ENCODE results near the gene IDI2. TPM values are rescaled to one million over a fixed set of nuclear protein-coding genes. Genes with fewer than 3 reads are reported as not detected.
"Not testable (repeated sequence)": the region's sequence is repeated elsewhere in the genome, so short reads cannot be mapped to it uniquely, and the experiment has no call there.

IDI2 gene
- total RNA-seq, 2 donors from 2014 or later = 0.26 TPM; not detected in 1

DNA sequence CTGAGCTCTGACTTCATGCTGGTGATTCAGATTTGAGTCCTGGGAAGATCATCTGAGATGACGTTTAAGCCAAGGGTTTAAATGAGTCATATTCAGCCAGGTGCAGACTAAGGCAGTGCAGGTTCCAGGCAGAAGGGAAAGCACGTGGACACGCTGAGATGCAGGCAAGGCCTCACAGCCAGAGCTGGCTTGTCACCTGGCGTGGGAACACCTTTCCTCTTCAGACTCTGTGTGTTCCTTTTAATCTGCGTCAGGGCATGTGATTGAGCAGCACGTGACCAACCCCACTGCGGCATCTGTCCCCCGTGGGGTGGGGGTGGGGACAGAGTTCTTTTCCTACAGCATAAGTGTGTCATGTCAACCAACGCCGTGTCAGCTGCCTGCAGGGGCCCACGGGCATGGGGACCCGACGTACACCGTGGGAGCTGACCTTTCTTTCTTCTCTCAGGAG, 10.7 kb upstream of the IDI2 start:
- Mint-ChIP-seq H3K27ac (peak overlapping the region; percentile 64), H3K27me3 (no peaks in the 10 kb centered on the region), H3K4me1 (no peaks in the 10 kb centered on the region), H3K9me3 (no peaks in the 10 kb centered on the region), H3K4me3 (peak overlapping the region; percentile 53), H3K36me3 (ENCODE audit: low read depth) (peaks cover 47% of the 10 kb centered on the region)
- ATAC-seq (replicated peaks) = peak; percentile 99

DNA sequence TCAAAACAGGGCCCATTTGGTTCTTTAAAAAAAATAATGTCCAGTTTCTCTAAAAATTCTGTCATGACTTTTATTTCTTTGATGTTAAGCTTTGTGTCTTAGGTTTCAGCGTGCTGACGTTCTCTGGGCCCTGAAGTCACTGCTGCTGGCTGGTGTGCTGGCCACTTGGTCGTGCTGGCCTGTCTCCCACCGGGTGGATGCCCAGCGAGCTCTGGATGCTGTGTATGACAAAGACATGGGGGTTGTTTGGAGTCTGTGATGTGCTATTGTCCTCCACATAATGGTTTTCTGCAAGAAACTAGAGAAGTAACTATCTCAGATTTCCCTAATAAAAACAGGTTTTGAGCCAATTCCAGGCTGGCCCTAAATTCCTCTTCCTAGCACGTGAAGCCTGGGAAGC, 9.5 kb upstream of the IDI2 start:
- Mint-ChIP-seq H3K4me1 (no peaks in the 10 kb centered on the region), H3K27me3 (no peaks in the 10 kb centered on the region), H3K36me3 (ENCODE audit: low read depth) (peaks cover 36% of the 10 kb centered on the region), H3K9me3 (no peaks in the 10 kb centered on the region), H3K27ac (no peak overlapping the region), H3K4me3 (no peak overlapping the region)
- ATAC-seq (replicated peaks) = no peak

DNA sequence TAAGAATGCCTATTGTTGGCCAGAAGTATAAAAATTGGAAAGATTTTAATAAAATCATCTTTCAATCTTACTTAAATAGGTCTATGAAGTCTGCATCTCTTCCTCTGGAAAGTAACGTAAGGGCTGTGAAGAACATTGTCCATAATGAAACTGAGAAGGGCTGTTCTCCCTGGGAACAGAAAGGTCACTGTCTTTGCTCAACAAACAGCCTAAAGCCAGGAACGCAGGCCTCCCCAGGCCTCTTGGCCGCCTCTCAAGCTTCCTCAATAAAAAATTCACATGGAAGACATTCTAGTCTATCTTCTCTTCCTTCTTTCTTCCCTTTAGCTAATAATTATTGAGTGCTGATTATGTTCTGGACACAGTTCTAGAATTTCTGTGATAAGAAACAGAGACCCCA, 9.1 kb upstream of the IDI2 start:
- Mint-ChIP-seq H3K4me1 (no peaks in the 10 kb centered on the region), H3K27ac (no peak overlapping the region), H3K4me3 (no peak overlapping the region), H3K27me3 (no peaks in the 10 kb centered on the region), H3K36me3 (ENCODE audit: low read depth) (peaks cover 31% of the 10 kb centered on the region), H3K9me3 (no peaks in the 10 kb centered on the region)
- ATAC-seq (replicated peaks) = no peak

DNA sequence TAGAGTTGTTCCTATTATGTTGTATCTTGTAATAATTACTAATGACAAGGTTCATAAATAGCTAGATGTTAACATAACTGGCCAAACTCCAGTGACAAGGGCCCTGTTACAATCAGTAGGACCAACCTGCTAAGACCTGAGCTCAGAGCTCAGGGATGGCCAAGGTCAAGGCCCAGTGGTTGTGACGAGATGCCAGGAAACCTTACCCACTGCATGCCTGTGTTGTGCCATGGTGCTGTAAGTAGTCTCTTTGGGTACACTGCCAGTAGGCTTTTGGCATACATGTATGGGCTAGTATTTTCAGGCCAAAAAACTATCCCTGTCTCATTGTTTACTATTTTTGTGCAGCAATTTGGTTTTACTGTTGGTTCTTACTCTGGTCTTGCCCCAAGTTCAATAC, 7.9 kb upstream of the IDI2 start:
- H3K4me3 Mint-ChIP-seq = no peak overlapping the region
- H3K27ac Mint-ChIP-seq = no peak overlapping the region
- no peak for ATAC-seq (replicated peaks)
- H3K27me3 Mint-ChIP-seq = no peaks in the 10 kb centered on the region
- H3K9me3 Mint-ChIP-seq = no peaks in the 10 kb centered on the region
- peaks cover 24% of the 10 kb centered on the region for H3K36me3 Mint-ChIP-seq (ENCODE audit: low read depth)
- H3K4me1 Mint-ChIP-seq = no peaks in the 10 kb centered on the region

DNA sequence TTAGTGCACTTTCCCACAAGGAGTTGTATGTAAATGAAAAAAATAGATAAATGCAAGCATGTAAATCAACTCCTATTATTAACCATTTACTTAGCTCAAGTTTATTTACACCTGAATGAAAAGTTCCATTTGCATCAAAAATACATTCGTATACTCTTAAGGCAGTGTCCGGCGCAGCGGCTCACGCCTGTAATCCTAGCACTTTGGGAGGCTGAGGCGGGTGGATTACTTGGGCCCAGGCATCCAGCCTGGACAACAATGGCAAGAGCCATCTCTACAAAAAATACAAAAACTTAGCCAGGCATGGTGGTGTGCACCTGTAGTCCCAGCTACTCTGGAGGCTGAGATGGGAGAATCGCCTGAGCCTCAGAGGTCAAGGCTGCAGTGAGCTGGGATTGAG, 4.2 kb upstream of the IDI2 start:
- no peaks in the 10 kb centered on the region for H3K9me3 Mint-ChIP-seq
- no peak overlapping the region for H3K4me3 Mint-ChIP-seq
- H3K27ac Mint-ChIP-seq = no peak overlapping the region
- no peak for ATAC-seq (replicated peaks)
- H3K36me3 Mint-ChIP-seq (ENCODE audit: low read depth) = no peaks in the 10 kb centered on the region
- no peaks in the 10 kb centered on the region for H3K27me3 Mint-ChIP-seq
- H3K4me1 Mint-ChIP-seq = no peaks in the 10 kb centered on the region

DNA sequence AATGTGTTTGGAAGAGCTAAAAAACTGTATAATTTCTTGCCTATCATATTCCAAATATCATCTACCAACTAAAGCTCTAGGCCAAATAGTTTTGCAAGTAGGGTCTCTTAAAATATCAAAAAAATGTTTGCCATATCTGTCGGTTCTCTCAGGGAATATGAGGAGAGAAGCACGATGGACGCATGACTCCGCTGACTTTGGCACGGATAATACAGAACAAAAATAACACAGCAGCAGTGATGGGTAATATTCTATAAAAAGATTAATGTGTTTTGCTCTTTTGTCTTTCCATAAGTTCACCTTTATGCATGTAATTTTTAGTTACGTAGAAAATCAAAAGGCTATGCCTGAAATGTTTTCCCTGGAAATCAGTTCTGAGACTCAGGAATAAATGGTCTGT, 919 bp upstream of the IDI2 start:
- Mint-ChIP-seq H3K27me3 (no peaks in the 10 kb centered on the region), H3K36me3 (ENCODE audit: low read depth) (no peaks in the 10 kb centered on the region), H3K27ac (no peak overlapping the region), H3K9me3 (no peaks in the 10 kb centered on the region), H3K4me1 (no peaks in the 10 kb centered on the region), H3K4me3 (no peak overlapping the region)
- ATAC-seq (replicated peaks) = no peak

DNA sequence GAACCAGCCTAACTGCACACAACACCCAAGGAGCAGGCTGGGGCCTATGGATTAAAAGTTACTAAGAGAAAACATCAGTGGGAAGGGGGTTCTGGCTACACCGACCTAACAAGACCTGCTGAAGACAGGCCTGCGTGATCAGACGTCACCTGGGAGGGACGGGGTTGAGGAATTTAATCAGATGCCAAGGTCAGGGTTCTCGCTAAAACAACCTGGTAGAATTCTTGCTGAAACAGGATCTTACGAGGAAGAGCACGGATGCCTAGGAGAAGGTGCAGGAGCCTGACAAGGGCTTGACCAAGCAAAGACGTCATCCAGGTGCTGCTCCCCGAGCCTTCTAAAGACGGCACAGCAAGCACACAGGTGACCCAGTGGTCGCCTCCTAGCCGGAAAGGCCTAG, 1.6 kb downstream of the IDI2 start:
- H3K4me1 Mint-ChIP-seq = no peaks in the 10 kb centered on the region
- H3K4me3 Mint-ChIP-seq = no peak overlapping the region
- H3K27me3 Mint-ChIP-seq = no peaks in the 10 kb centered on the region
- H3K27ac Mint-ChIP-seq = no peak overlapping the region
- no peak for ATAC-seq (replicated peaks)
- peaks cover 19% of the 10 kb centered on the region for H3K36me3 Mint-ChIP-seq (ENCODE audit: low read depth)
- H3K9me3 Mint-ChIP-seq = no peaks in the 10 kb centered on the region

DNA sequence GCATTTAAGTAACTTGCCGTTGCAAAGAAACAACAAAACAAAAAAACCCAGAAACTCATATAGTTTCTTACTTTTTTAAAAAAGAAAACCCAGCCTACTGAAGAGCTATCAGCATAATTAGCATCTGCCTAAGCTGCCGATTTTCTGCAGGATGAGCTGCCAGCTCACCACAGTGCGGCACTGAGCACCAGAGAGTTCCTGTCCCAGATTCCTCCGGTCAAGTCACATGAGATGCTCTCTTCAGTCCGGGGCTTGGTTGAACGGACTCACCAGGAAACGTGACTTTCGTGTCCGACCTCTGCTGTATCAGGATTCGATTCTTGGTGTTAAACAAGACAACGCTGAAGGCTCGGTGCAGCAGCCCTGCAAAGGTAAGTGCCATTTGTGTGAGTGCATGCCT, 3.2 kb downstream of the IDI2 start:
- H3K27ac Mint-ChIP-seq = no peak overlapping the region
- no peaks in the 10 kb centered on the region for H3K4me1 Mint-ChIP-seq
- H3K27me3 Mint-ChIP-seq = no peaks in the 10 kb centered on the region
- ATAC-seq (replicated peaks) = no peak
- peaks cover 36% of the 10 kb centered on the region for H3K36me3 Mint-ChIP-seq (ENCODE audit: low read depth)
- H3K9me3 Mint-ChIP-seq = no peaks in the 10 kb centered on the region
- H3K4me3 Mint-ChIP-seq = no peak overlapping the region

DNA sequence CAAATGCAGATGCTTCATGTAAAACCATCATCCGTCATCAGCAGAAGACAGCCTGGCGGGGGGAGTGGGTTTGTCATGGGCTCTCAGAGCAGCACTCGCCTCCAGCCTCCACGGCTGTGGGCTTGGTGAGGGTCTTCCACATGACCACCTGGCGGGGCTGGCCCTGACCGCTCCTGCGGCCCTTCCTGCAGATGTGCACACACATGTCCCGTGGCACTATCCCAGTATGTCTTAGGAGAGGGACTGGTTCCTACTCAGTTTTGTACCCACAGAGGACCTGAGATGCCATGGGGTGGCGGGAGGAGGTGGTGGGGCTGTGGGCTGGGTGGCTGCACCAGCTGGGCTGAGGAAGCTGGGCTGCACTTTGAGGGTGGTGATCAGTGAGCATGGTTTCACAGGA, 4.7 kb downstream of the IDI2 start:
- no peaks in the 10 kb centered on the region for H3K9me3 Mint-ChIP-seq
- no peak for ATAC-seq (replicated peaks)
- H3K36me3 Mint-ChIP-seq (ENCODE audit: low read depth) = peaks cover 50% of the 10 kb centered on the region
- no peak overlapping the region for H3K4me3 Mint-ChIP-seq
- H3K27ac Mint-ChIP-seq = no peak overlapping the region
- no peaks in the 10 kb centered on the region for H3K4me1 Mint-ChIP-seq
- no peaks in the 10 kb centered on the region for H3K27me3 Mint-ChIP-seq

DNA sequence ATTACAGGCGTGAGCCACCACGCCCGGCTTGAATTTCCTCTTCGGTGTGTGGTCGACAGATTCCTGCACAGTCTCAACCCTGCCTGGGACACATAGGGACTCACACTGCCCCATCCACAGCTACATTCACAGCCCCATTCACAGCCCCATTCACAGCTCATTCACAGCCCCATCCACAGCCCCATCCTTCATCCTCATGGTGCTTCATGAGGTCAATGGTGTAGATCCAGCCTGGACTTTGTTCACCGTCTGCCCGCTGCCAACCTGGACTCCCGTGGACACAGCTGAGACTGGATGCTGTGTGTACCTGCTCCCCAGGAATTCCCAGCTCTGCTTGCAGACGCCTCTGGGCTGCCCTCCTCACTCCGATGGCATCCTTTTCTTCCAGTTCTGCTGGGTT, 5.2 kb downstream of the IDI2 start:
- Mint-ChIP-seq H3K9me3 (no peaks in the 10 kb centered on the region), H3K4me1 (no peaks in the 10 kb centered on the region), H3K36me3 (ENCODE audit: low read depth) (peaks cover 55% of the 10 kb centered on the region), H3K27ac (no peak overlapping the region), H3K27me3 (no peaks in the 10 kb centered on the region), H3K4me3 (no peak overlapping the region)
- no peak for ATAC-seq (replicated peaks)

DNA sequence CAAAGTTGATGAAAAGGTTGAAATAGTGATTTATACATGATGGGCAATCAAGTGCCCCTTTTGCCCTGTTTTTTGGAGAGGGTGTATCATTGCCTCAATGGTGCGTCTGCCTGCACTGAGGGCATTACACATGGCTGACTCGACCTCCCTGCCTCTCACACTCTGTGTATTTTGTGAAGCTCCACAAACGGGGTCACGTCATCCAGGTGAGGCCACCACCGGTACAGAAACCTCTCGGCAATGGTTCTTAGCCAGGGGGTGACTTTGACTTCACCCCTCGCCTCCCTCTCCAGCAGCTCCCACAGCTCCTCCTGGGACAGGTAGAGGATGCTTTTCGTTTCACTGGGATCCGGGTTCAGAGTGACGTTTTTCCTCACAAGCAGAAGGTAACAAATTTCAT, 6.3 kb downstream of the IDI2 start:
- Mint-ChIP-seq H3K36me3 (ENCODE audit: low read depth) (peaks cover 63% of the 10 kb centered on the region), H3K4me3 (no peak overlapping the region), H3K9me3 (no peaks in the 10 kb centered on the region), H3K27me3 (no peaks in the 10 kb centered on the region), H3K27ac (no peak overlapping the region), H3K4me1 (no peaks in the 10 kb centered on the region)
- no peak for ATAC-seq (replicated peaks)

DNA sequence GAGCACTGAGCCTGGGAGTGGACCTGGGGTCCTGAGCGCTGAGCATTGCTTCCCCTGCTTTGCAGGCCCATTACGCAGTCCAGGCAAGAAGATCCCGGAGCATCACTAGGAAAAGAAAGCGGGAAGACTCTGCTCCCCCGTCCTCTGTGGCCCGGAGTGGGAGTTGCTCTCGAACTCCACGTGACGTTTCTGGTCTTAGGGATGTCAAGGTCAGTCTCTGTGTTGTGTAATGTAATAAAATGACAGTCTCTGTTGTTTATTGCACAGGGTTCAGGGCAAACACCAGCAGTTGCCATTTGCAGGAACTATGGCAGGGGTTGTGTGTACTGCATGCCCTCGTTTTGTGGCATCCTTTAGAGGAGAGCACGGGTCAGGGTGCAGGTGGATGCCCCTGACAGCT, 10.0 kb downstream of the IDI2 start:
- no peak for ATAC-seq (replicated peaks)
- no peak overlapping the region for H3K4me3 Mint-ChIP-seq
- no peaks in the 10 kb centered on the region for H3K27me3 Mint-ChIP-seq
- H3K9me3 Mint-ChIP-seq = no peaks in the 10 kb centered on the region
- peaks cover 97% of the 10 kb centered on the region for H3K36me3 Mint-ChIP-seq (ENCODE audit: low read depth)
- peak overlapping the region; percentile 22 for H3K27ac Mint-ChIP-seq
- H3K4me1 Mint-ChIP-seq = peaks cover 5% of the 10 kb centered on the region

DNA sequence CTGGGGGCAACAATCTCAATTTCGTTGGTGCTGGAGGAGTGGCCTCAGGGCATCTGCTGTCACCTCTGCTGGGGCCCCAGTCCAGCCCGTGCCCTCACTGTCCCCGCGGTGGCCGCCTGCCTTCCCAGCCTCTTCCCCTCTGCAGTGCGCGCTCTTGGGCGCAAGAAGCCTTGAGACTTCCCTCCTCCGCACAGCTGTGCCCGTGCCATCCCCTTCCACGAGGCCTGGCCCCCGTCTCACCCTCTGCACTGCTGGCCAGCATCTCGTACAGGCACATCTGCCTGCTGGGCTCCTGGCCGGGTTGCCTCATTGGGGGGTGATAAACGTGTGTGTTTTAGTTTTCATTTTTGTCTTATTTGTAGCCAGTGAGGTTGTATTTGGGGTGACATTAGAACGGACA, 14.0 kb downstream of the IDI2 start:
- Mint-ChIP-seq H3K9me3 (no peaks in the 10 kb centered on the region), H3K27ac (peak overlapping the region; percentile 79), H3K4me3 (no peak overlapping the region), H3K36me3 (ENCODE audit: low read depth) (peaks cover 97% of the 10 kb centered on the region), H3K4me1 (peaks cover 5% of the 10 kb centered on the region), H3K27me3 (no peaks in the 10 kb centered on the region)
- no peak for ATAC-seq (replicated peaks)

DNA sequence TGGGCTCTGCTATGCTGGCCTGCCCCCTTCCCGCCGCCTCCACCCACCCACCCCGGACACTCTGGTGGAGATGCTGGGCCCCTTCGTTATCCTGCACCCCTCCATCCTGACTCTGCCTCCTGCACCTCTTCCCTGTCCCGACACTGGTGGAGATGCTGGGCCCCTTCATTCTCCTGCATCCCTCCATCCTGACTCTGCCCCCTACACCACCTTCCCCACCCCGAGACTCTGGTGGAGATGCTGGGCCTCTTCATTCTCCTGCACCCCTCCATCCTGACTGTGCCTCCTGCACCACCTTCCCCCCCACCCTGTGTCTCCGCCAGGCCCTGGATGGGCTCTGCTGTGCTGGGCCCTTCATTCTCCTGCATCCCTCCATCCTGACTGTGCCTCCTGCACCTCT, 15.0 kb downstream of the IDI2 start:
- Mint-ChIP-seq H3K4me1 (peaks cover 5% of the 10 kb centered on the region), H3K36me3 (ENCODE audit: low read depth) (peaks cover 97% of the 10 kb centered on the region), H3K27me3 (no peaks in the 10 kb centered on the region), H3K4me3 (no peak overlapping the region), H3K9me3 (no peaks in the 10 kb centered on the region), H3K27ac (peak overlapping the region; percentile 79)
- ATAC-seq (replicated peaks) = no peak

DNA sequence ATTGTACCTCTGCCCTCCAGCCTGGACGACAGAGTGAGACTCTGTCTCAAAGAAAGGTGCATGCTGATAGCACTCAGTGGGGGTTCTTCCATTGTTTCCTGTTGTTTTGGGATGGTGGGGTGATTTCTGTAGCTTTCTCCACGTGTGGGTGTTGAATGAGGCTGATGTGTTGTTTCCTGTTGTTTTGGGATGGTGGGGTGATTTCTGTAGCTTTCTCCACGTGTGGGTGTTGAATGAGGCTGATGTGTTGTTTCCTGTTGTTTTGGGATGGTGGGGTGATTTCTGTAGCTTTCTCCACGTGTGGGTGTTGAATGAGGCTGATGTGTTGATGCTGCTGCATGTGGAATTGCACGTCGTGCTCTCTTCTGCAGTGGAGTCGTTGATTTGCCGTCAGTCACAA, 15.7 kb downstream of the IDI2 start:
- H3K4me1 Mint-ChIP-seq, H3K9me3 Mint-ChIP-seq, H3K27me3 Mint-ChIP-seq, H3K4me3 Mint-ChIP-seq: not testable (repeated sequence)
- H3K36me3 Mint-ChIP-seq (ENCODE audit: low read depth) = peaks cover 99% of the 10 kb centered on the region
- ATAC-seq (replicated peaks) = peak; percentile 62
- peak overlapping the region; percentile 39 for H3K27ac Mint-ChIP-seq

DNA sequence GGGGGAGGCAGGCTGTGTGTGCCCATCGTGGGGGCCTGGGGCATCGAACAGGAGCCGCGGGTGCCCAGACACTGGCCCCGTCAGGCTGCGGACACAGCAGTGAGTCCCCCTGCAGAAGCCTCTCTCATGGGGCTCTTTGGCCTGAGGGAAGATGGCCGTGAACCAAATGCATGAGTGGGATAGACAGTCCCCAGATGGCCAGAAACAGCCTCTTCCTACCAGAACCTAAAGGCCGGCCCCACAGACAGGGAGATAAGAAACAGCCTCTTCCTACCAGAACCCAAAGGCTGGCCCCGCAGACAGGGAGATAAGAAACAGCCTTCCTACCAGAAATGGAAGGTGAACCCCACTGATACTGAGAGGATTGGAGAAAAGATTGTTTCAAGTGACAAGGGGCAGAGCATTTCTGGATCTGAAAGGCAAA, 16.6 kb downstream of the IDI2 start:
- Mint-ChIP-seq H3K4me3 (no peak overlapping the region), H3K27ac (peak overlapping the region; percentile 44), H3K9me3 (no peaks in the 10 kb centered on the region)

More for the DNA sequence above, 16.6 kb downstream of the IDI2 start:
- H3K36me3 Mint-ChIP-seq (ENCODE audit: low read depth) = peaks cover 98% of the 10 kb centered on the region
- no peak for ATAC-seq (replicated peaks)
- H3K4me1 Mint-ChIP-seq = peaks cover 5% of the 10 kb centered on the region
- no peaks in the 10 kb centered on the region for H3K27me3 Mint-ChIP-seq

Measured in activated T-helper 17 cell treated with anti-CD3 and anti-CD28 coated beads, Interleukin-2, amount 50 U/mL, for 72 hours (primary cell).